ENCODE data around the gene RCOR1. TPM values are rescaled to one million over a fixed set of nuclear protein-coding genes. Genes with fewer than 3 reads are reported as not detected.

Gene RCOR1
- total RNA-seq, 6 donors from 2014 or later: 19.8 to 58.7 (median 34.3) TPM

GRCh38 chr14:102622262-102622885 is 29.9 kb downstream of the RCOR1 start:
- ATAC-seq (ENCODE audit: low FRiP score in 2 of 2) (peak in 1 of 2 donors; percentile 34), DNase-seq (no peak)
- no peak for TF ChIP-seq POLR2AphosphoS5 (IDR thresholded peaks at IDR 0.05)
- no peak for TF ChIP-seq CTCF (IDR thresholded peaks at IDR 0.05)
- no peak for TF ChIP-seq EP300 (IDR thresholded peaks at IDR 0.05)
- TF ChIP-seq POLR2A (IDR thresholded peaks at IDR 0.05): no peak
- WGBS, 2 donors: 64 to 65% methylated on average over 10 of the region's 10 CpGs
- Histone ChIP-seq H3K27ac (no peak overlapping the region), H3K9me3 (no peaks in the 10 kb centered on the region), H3K36me3 (no peaks in the 10 kb centered on the region), H3K4me3 (no peak overlapping the region), H3K27me3 (no peaks in the 10 kb centered on the region), H3K4me1 (peaks cover 12 to 32% (median 23%) of the 10 kb centered on the region in 4 donors)

GRCh38 chr14:102624666-102625065 is 32.2 kb downstream of the RCOR1 start:
- no peak for TF ChIP-seq EP300 (IDR thresholded peaks at IDR 0.05)
- no peak for TF ChIP-seq POLR2AphosphoS5 (IDR thresholded peaks at IDR 0.05)
- no peak for TF ChIP-seq CTCF (IDR thresholded peaks at IDR 0.05)
- TF ChIP-seq POLR2A (IDR thresholded peaks at IDR 0.05): no peak
- DNase-seq (no peak), ATAC-seq (ENCODE audit: low FRiP score in 2 of 2) (no peak)
- Histone ChIP-seq H3K27ac (no peak overlapping the region), H3K4me3 (no peak overlapping the region), H3K4me1 (peaks cover 26 to 40% (median 32%) of the 10 kb centered on the region in 4 donors), H3K27me3 (no peaks in the 10 kb centered on the region), H3K36me3 (no peaks in the 10 kb centered on the region), H3K9me3 (no peaks in the 10 kb centered on the region)
- WGBS, 2 donors: 83 to 92% methylated on average over 3 of the region's 3 CpGs

GRCh38 chr14:102625564-102626296 is 33.3 kb downstream of the RCOR1 start:
- no peak for DNase-seq
- H3K27ac ChIP-seq: no peak overlapping the region
- H3K36me3 ChIP-seq: no peaks in the 10 kb centered on the region
- peaks cover 30 to 50% (median 42%) of the 10 kb centered on the region in 4 donors for H3K4me1 ChIP-seq
- TF ChIP-seq CTCF (IDR thresholded peaks at IDR 0.05) (no peak), EP300 (IDR thresholded peaks at IDR 0.05) (no peak), POLR2A (IDR thresholded peaks at IDR 0.05) (no peak), POLR2AphosphoS5 (IDR thresholded peaks at IDR 0.05) (no peak)
- H3K9me3 ChIP-seq: no peaks in the 10 kb centered on the region
- WGBS, 2 donors: 93% methylated on average over 6 of the region's 6 CpGs
- ATAC-seq (ENCODE audit: low FRiP score in 2 of 2): no peak
- H3K27me3 ChIP-seq: no peaks in the 10 kb centered on the region
- no peak overlapping the region for H3K4me3 ChIP-seq

- Histone ChIP-seq H3K27ac (no peak overlapping the region), H3K9me3 (no peaks in the 10 kb centered on the region), H3K36me3 (no peaks in the 10 kb centered on the region), H3K27me3 (no peaks in the 10 kb centered on the region), H3K4me3 (no peak overlapping the region), H3K4me1 (peaks cover 33 to 56% (median 44%) of the 10 kb centered on the region in 4 donors)
- TF ChIP-seq CTCF (IDR thresholded peaks at IDR 0.05) (no peak), POLR2A (IDR thresholded peaks at IDR 0.05) (no peak), EP300 (IDR thresholded peaks at IDR 0.05) (no peak), POLR2AphosphoS5 (IDR thresholded peaks at IDR 0.05) (no peak)
- ATAC-seq (ENCODE audit: low FRiP score in 2 of 2) (no peak), DNase-seq (no peak)
- 46 to 68% methylated on average over 1 of the region's 1 CpG for WGBS, 2 donors
Measured at GRCh38 chr14:102626530-102626929, 34.1 kb downstream of the RCOR1 start.

Data from upper lobe of left lung (tissue), 6 donors.